K562 (cell line): ENCODE data around the gene STARD13. TPM values are rescaled to one million over a fixed set of nuclear protein-coding genes. Genes with fewer than 3 reads are reported as not detected.

Experiments used
- ATAC-seq: fragments of 200-7000 bp; cut with Tn5 transposase; 3 replicates; pipeline ENCODE4 v1.9.1; 2020; ENCODE audit warnings: moderate library complexity
- BruUV-seq: library from RNA; stranded (reverse); fragments of 400-500 nt; replicated peaks from 2 replicates; lab custom pipeline; 2021; lab: Mats Ljungman, UMichigan
- CTCF ChIA-PET: fragments of 300-600 bp; formaldehyde crosslinking; extraction: SDS; loops from one replicate; lab custom pipeline; 2021; ENCODE audit warnings: low intra/inter-chr PET ratio; lab: Yijun Ruan, JAX
- POLR2A ChIA-PET: fragments of 300-600, 350-650 bp; sonication (Branson Sonifier 250); formaldehyde crosslinking; extraction: SDS; loops from one replicate; lab custom pipeline; 2021; ENCODE audit warnings: antibody characterized with exemption, inconsistent platforms; lab: Yijun Ruan, JAX
- DNase-seq, 4 experiments: peaks; one replicate each; pipeline versions ENCODE4 v3.0.0 to v3.0.0-alpha.2; 2011 to 2018; ENCODE audit warnings: low spot score in 3 of 4, mixed read lengths in 3 of 4; ENCODE audit errors: extremely low read depth in 1 of 4
- FAIRE-seq: peaks from 2 replicates; lab custom pipeline; 2011; peaks lifted over from hg19 to GRCh38; lab: Jason Lieb, UNC
- H2AFZ ChIP-seq: 2 replicates; pipeline ENCODE4 v1.6.0; 2011; ENCODE audit warnings: low read depth, low read length, control low read depth, inconsistent platforms
- H3K27ac ChIP-seq: fragments of 200-600 bp; 3 replicates; pipeline ENCODE4 v1.8.0; 2011; ENCODE audit warnings: low read depth, mild to moderate bottlenecking, control low read depth, inconsistent platforms, low read length, moderate library complexity, mixed read lengths; ENCODE audit errors: extremely low read depth
- H3K27me3 ChIP-seq, 2 experiments: fragments of 300-600 bp in 1 of 2; 2 replicates in 1 of 2; 3 replicates in 1 of 2; pipeline versions ENCODE4 v1.6.0 to v1.8.0; 2011; ENCODE audit warnings: inconsistent platforms in 2 of 2, low read length in 2 of 2, mild to moderate bottlenecking in 1 of 2, mixed read lengths in 1 of 2, moderate library complexity in 1 of 2; ENCODE audit not compliant: control insufficient read depth in 2 of 2, insufficient read depth in 2 of 2
- H3K36me3 ChIP-seq: fragments of 300-600 bp; 3 replicates; pipeline ENCODE4 v1.8.0; 2011; ENCODE audit warnings: mild to moderate bottlenecking, low read length, inconsistent platforms; ENCODE audit not compliant: control insufficient read depth, insufficient read depth
- H3K4me1 ChIP-seq, 2 experiments: fragments of 200-600 bp in 1 of 2; replicated peaks in 1 of 2; 2 replicates in 1 of 2; 3 replicates in 1 of 2; pipeline versions ENCODE4 v1.5.1 to v1.8.0; 2011; ENCODE audit warnings: inconsistent platforms in 2 of 2, low read length in 2 of 2, mild to moderate bottlenecking in 1 of 2, mixed read lengths in 1 of 2, moderate library complexity in 1 of 2; ENCODE audit not compliant: control insufficient read depth in 2 of 2, insufficient read depth in 2 of 2
- H3K4me2 ChIP-seq: 2 replicates; pipeline ENCODE4 v1.6.1; 2011; ENCODE audit warnings: low read length, control low read depth, inconsistent platforms, mixed read lengths; ENCODE audit not compliant: insufficient read depth
- H3K4me3 ChIP-seq: fragments of 200-600 bp; sonication (generic), shearing (Covaris generic); 2 replicates; pipeline ENCODE4 v1.5.1; 2016; ENCODE audit warnings: control low read depth, inconsistent platforms
- H3K79me2 ChIP-seq: fragments of 200-600 bp; 3 replicates; pipeline ENCODE4 v1.8.0; 2011; ENCODE audit warnings: low read length, inconsistent platforms; ENCODE audit not compliant: control insufficient read depth, insufficient read depth
- H3K9ac ChIP-seq, 2 experiments: 2 replicates each; pipeline versions ENCODE4 v1.6.0 to v1.6.1; 2011; ENCODE audit warnings: low read depth in 2 of 2, low read length in 2 of 2, control low read depth in 1 of 2, inconsistent platforms in 1 of 2, mild to moderate bottlenecking in 1 of 2, mixed read lengths in 1 of 2; ENCODE audit not compliant: insufficient read depth in 1 of 2
- H3K9me1 ChIP-seq: one replicate; pipeline ENCODE4 v1.6.0; 2011; ENCODE audit warnings: inconsistent platforms, mild to moderate bottlenecking, low read length, moderate library complexity; ENCODE audit not compliant: control insufficient read depth, insufficient read depth
- H3K9me3 ChIP-seq: replicated peaks from 2 replicates; pipeline ENCODE4 v1.5.1; 2011; ENCODE audit warnings: low read depth, low read length, inconsistent platforms; ENCODE audit not compliant: control insufficient read depth, insufficient read depth
- H4K20me1 ChIP-seq: replicated peaks from 2 replicates; pipeline ENCODE4 v1.6.1; 2011; ENCODE audit warnings: low read length, inconsistent platforms, mixed read lengths; ENCODE audit not compliant: control insufficient read depth, insufficient read depth
- ADNP ChIP-seq: fragments of 200-800 bp; sonication (Bioruptor generic); IDR thresholded peaks from 2 replicates; pipeline ENCODE4 v1.6.1; 2016; ENCODE audit warnings: missing genetic modification characterization, missing compliant biosample characterization
- C11orf30 ChIP-seq: fragments of 450-650 bp; IDR thresholded peaks from 2 replicates; pipeline ENCODE4 v1.6.1; 2016; ENCODE audit warnings: low read depth, mild to moderate bottlenecking
- FUS ChIP-seq: fragments of 200-400 bp; formaldehyde crosslinking; optimal IDR thresholded peaks from 2 replicates; pipeline ENCODE3; 2017; ENCODE audit warnings: low read depth, low read length
- HNRNPH1 ChIP-seq: fragments of 200-400 bp; formaldehyde crosslinking; optimal IDR thresholded peaks from 2 replicates; pipeline ENCODE3; 2017; ENCODE audit warnings: low read depth, mild to moderate bottlenecking, low read length, moderate library complexity
- HOXB6 ChIP-seq: fragments of 250-450 bp; sonication (Bioruptor Pico); IDR thresholded peaks from 2 replicates; pipeline ENCODE4 v1.5.1; 2022; ENCODE audit warnings: mild to moderate bottlenecking, borderline replicate concordance
- JUN ChIP-seq, 2 experiments: sonication (generic) in 1 of 2; formaldehyde crosslinking in 1 of 2; IDR thresholded peaks; 2 replicates each; pipeline versions ENCODE4 v1.6.1 to v1.8.0; 2012 to 2022; ENCODE audit warnings: borderline replicate concordance in 2 of 2, mild to moderate bottlenecking in 2 of 2, improper control_type of control experiment in 1 of 2, low read depth in 1 of 2, low read length in 1 of 2, missing genetic modification reagents in 1 of 2
- KHSRP ChIP-seq: fragments of 450-650 bp; IDR thresholded peaks from 2 replicates; pipeline ENCODE4 v1.6.1; 2017
- NFIX ChIP-seq: fragments of 250-450 bp; sonication (Bioruptor Pico); IDR thresholded peaks from 2 replicates; pipeline ENCODE4 v1.4.0; 2020; ENCODE audit warnings: low read depth, mild to moderate bottlenecking, moderate library complexity
- SMARCA4 ChIP-seq: fragments of 450-650 bp; IDR thresholded peaks from 2 replicates; pipeline ENCODE4 v1.6.1; 2016
- SREBF1 ChIP-seq: fragments of 150-350 bp; IDR thresholded peaks from 2 replicates; pipeline ENCODE4 v1.6.1; 2014; ENCODE audit warnings: antibody characterized with exemption, low read depth, low read length, borderline replicate concordance
- TAF9B ChIP-seq: fragments of 450-650 bp; IDR thresholded peaks from 2 replicates; pipeline ENCODE4 v1.6.1; 2018; ENCODE audit warnings: mild to moderate bottlenecking; ENCODE audit not compliant: partially characterized antibody
- ZNF740 ChIP-seq, 3 experiments: fragments of 200-800 bp in 1 of 3; sonication (Bioruptor generic) in 1 of 3; sonication (generic) in 1 of 3; formaldehyde crosslinking in 1 of 3; IDR thresholded peaks; 2 replicates each; pipeline versions ENCODE4 v1.6.1 to v1.8.0; 2016 to 2022; ENCODE audit warnings: mild to moderate bottlenecking in 2 of 3, missing compliant biosample characterization in 2 of 3, missing genetic modification characterization in 2 of 3, missing genetic modification reagents in 1 of 3
- WGBS: fragments of 100-300 bp; shearing (Covaris generic); methylation state at CpG from one replicate; pipeline ENCODE4 v1.1.6; 2016; ENCODE audit warnings: low coverage, mixed read lengths; ENCODE audit not compliant: insufficient coverage; ENCODE audit errors: missing lambda C conversion rate; 5-methylcytosine and 5-hydroxymethylcytosine counted together
- in situ Hi-C: fragments of 300-500 bp; cut with MboI; formaldehyde crosslinking; loops from 4 replicates; pipeline ENCODE4 v1.15.0; 2018; ENCODE audit warnings: inconsistent platforms, mixed read lengths
- intact Hi-C: fragments of 100-400 bp; cut with micrococcal nuclease; formaldehyde crosslinking; loops from 2 replicates; pipeline ENCODE4 v1.14.2; 2022
- polyA plus RNA-seq, 8 experiments: library from polyadenylated mRNA; depleted of rRNA in 4 of 8; stranded (reverse) in 5 of 8; unstranded in 3 of 8; fragments of >200 nt; fragmentation: Nextera tagmentation in 2 of 8; fragmentation: Illumina TruSeq in 1 of 8; extraction: Ambion mirVana in 2 of 8; extraction: Trizol in 1 of 8; gene quantifications; 2 replicates each; pipeline versions ENCODE4 v1.2.1 to v1.2.3, GENCODE V29; 2011 to 2014; ENCODE audit warnings: inconsistent platforms in 1 of 8, missing spikeins in 1 of 8
- total RNA-seq, 7 experiments: library from RNA; depleted of rRNA in 6 of 7; stranded (reverse); fragments of >200 nt in 6 of 7; fragmentation: Illumina TruSeq in 2 of 7; extraction: Trizol in 2 of 7; gene quantifications; 2 replicates each; pipeline versions ENCODE4 v1.2.1 to v1.2.3, GENCODE V29; 2011 to 2021; ENCODE audit warnings: low replicate concordance in 1 of 7

Gene STARD13
- total and polyA plus RNA-seq, 9 of the 15 experiments (the other 6 are each of a cell fraction or from before 2014, with no cell fraction given), result 0.11 TPM; not detected in 8

GRCh38 chr13:33139184-33139583 is 146.4 kb downstream of the STARD13 start:
- WGBS, result 0% methylated on average over 1 of the region's 1 CpG

GRCh38 chr13:33138441-33138840 is 147.1 kb downstream of the STARD13 start:
- in situ Hi-C loops, result no loop called here
- ChIA-PET POLR2A (no interaction called here), CTCF (no interaction called here)
- no peaks in the 10 kb centered on the region for H3K9me1 ChIP-seq
- H3K27me3 ChIP-seq, result no peaks in the 10 kb centered on the region
- DNase-seq (no peak), FAIRE-seq (no peak), ATAC-seq (no peak)
- no peaks in the 10 kb centered on the region for H3K36me3 ChIP-seq
- H2AFZ ChIP-seq, result no peak overlapping the region
- no peak overlapping the region for H3K27ac ChIP-seq
- WGBS, result 1% methylated on average over 12 of the region's 14 CpGs
- H3K9me3 ChIP-seq, result no peaks in the 10 kb centered on the region
- TF ChIP-seq FUS, result no peak
- TF ChIP-seq ZNF740 (CRISPR knock-in tag; IDR thresholded peaks at IDR 0.05), result no peak
- TF ChIP-seq ZNF740 (tag; IDR thresholded peaks at IDR 0.05), result no peak
- no peak for TF ChIP-seq HOXB6 (CRISPR knock-in tag)
- TF ChIP-seq JUN (IDR thresholded peaks at IDR 0.05; ENCODE audit: borderline replicate concordance, low read depth, low read length), result no peak
- no peak for TF ChIP-seq JUN (CRISPR knock-in tag; IDR thresholded peaks at IDR 0.05; ENCODE audit: borderline replicate concordance)
- no peaks in the 10 kb centered on the region for H3K79me2 ChIP-seq
- H4K20me1 ChIP-seq, result no peaks in the 10 kb centered on the region
- no peak overlapping the region for H3K9ac ChIP-seq
- BruUV-seq, result no TSS peak
- no peak overlapping the region for H3K4me2 ChIP-seq
- H3K4me3 ChIP-seq, result no peak overlapping the region
- no peaks in the 10 kb centered on the region for H3K4me1 ChIP-seq
- intact Hi-C loops, result no loop called here

More at GRCh38 chr13:33139184-33139583, 146.4 kb downstream of the STARD13 start:
- ATAC-seq (no peak), DNase-seq (no peak), FAIRE-seq (no peak)
- no peaks in the 10 kb centered on the region for H3K9me3 ChIP-seq
- H3K4me1 ChIP-seq, result no peaks in the 10 kb centered on the region
- in situ Hi-C loops, result no loop called here
- no peak overlapping the region for H3K27ac ChIP-seq
- no peak overlapping the region for H3K4me2 ChIP-seq
- H3K27me3 ChIP-seq, result no peaks in the 10 kb centered on the region
- no peak overlapping the region for H3K9ac ChIP-seq
- POLR2A ChIA-PET, result no interaction called here
- CTCF ChIA-PET, result no interaction called here
- H3K9me1 ChIP-seq, result no peaks in the 10 kb centered on the region
- no peaks in the 10 kb centered on the region for H3K36me3 ChIP-seq
- BruUV-seq, result no TSS peak
- no peaks in the 10 kb centered on the region for H3K79me2 ChIP-seq
- intact Hi-C loops, result no loop called here
- H4K20me1 ChIP-seq, result no peaks in the 10 kb centered on the region
- H3K4me3 ChIP-seq, result no peak overlapping the region
- H2AFZ ChIP-seq, result no peak overlapping the region
- TF ChIP-seq TAF9B, result no peak
- no peak for TF ChIP-seq HNRNPH1
- no peak for TF ChIP-seq SREBF1
- peak; percentile 28; the same call in 1 of the 2 replicates for TF ChIP-seq C11orf30
- TF ChIP-seq NFIX (CRISPR knock-in tag), result no peak
- no peak for TF ChIP-seq ADNP (tag)
- no peak for TF ChIP-seq KHSRP
- TF ChIP-seq SMARCA4, result no peak
